GM12878 (cell line): ENCODE measurements around the gene RBMS3. TPM values are rescaled to one million over a fixed set of nuclear protein-coding genes. Genes with fewer than 3 reads are reported as not detected.

Experiments used
- ATAC-seq: fragments of 200-7000 bp; cut with Tn5 transposase; 3 replicates; pipeline ENCODE4 v1.9.1; 2020; ENCODE audit warnings: mild to moderate bottlenecking, moderate library complexity
- BruUV-seq: library from RNA; stranded (reverse); fragments of 400-500 nt; replicated peaks from 2 replicates; lab custom pipeline; 2021; lab: Mats Ljungman, UMichigan
- CTCF ChIA-PET: fragments of 300-600 bp; sonication (Branson Sonifier 250); formaldehyde crosslinking; extraction: SDS; loops from one replicate; lab custom pipeline; 2021; ENCODE audit warnings: inconsistent platforms; lab: Yijun Ruan, JAX
- POLR2A ChIA-PET: fragments of 350-600 bp; formaldehyde crosslinking; extraction: SDS; loops from one replicate; lab custom pipeline; 2021; ENCODE audit warnings: inconsistent platforms; lab: Charles Lee
- RAD21 ChIA-PET: fragments of 300-600 bp; sonication (Branson Sonifier 250); formaldehyde crosslinking; loops from one replicate; lab custom pipeline; 2023; ENCODE audit warnings: antibody characterized with exemption; ENCODE audit not compliant: unreplicated experiment; lab: Charles Lee
- SMC1A ChIA-PET: fragments of 300-600 bp; sonication (Branson Sonifier 250); formaldehyde crosslinking; loops from one replicate; lab custom pipeline; 2023; ENCODE audit not compliant: unreplicated experiment, uncharacterized antibody; lab: Charles Lee
- DNase-seq: peaks from one replicate; pipeline ENCODE4 v3.0.0-alpha.2; 2011; ENCODE audit warnings: low read depth, low spot score
- FAIRE-seq: peaks from 3 replicates; lab custom pipeline; 2011; peaks lifted over from hg19 to GRCh38; lab: Jason Lieb, UNC
- H2AFZ ChIP-seq: 2 replicates; pipeline ENCODE4 v1.6.0; 2011; ENCODE audit warnings: low read depth, low read length, control low read depth; ENCODE audit not compliant: control insufficient read depth
- H3K27ac ChIP-seq: 2 replicates; pipeline ENCODE4 v1.5.1; 2011; ENCODE audit warnings: control low read depth; ENCODE audit not compliant: control insufficient read depth, insufficient read depth
- H3K27me3 ChIP-seq, 2 experiments: replicated peaks in 1 of 2; 2 replicates each; pipeline versions ENCODE4 v1.6.0 to v1.6.1; 2011; ENCODE audit warnings: low read length in 1 of 2; ENCODE audit not compliant: control insufficient read depth in 2 of 2, insufficient read depth in 2 of 2
- H3K36me3 ChIP-seq, 2 experiments: 2 replicates each; pipeline ENCODE4 v1.5.1; 2011; ENCODE audit warnings: low read length in 1 of 2; ENCODE audit not compliant: control insufficient read depth in 2 of 2, insufficient read depth in 2 of 2
- H3K4me1 ChIP-seq: 2 replicates; pipeline ENCODE4 v1.6.1; 2011; ENCODE audit warnings: mild to moderate bottlenecking, low read length, moderate library complexity, mixed read lengths; ENCODE audit not compliant: control insufficient read depth, insufficient read depth
- H3K4me2 ChIP-seq: 2 replicates; pipeline ENCODE4 v1.6.0; 2011; ENCODE audit warnings: control low read depth; ENCODE audit not compliant: control insufficient read depth, insufficient read depth
- H3K4me3 ChIP-seq: fragments of 200-600 bp; sonication (generic); 2 replicates; pipeline ENCODE4 v1.5.1; 2016
- H3K79me2 ChIP-seq: 2 replicates; pipeline ENCODE4 v1.6.0; 2011; ENCODE audit warnings: low read length; ENCODE audit not compliant: control insufficient read depth, insufficient read depth
- H3K9ac ChIP-seq: 2 replicates; pipeline ENCODE4 v1.8.0; 2011; ENCODE audit warnings: low read length, control low read depth, mixed read lengths; ENCODE audit not compliant: control insufficient read depth, insufficient read depth
- H3K9me3 ChIP-seq: replicated peaks from 3 replicates; pipeline ENCODE4 v1.5.1; 2011; ENCODE audit warnings: mild to moderate bottlenecking, low read length; ENCODE audit not compliant: control insufficient read depth, insufficient read depth
- H4K20me1 ChIP-seq: 2 replicates; pipeline ENCODE4 v1.6.0; 2011; ENCODE audit not compliant: control insufficient read depth, insufficient read depth
- CBFB ChIP-seq: IDR thresholded peaks from 2 replicates; pipeline ENCODE4 v1.6.1; 2016; ENCODE audit warnings: antibody characterized with exemption, low read depth
- CBX5 ChIP-seq: sonication (generic); IDR thresholded peaks from 2 replicates; pipeline ENCODE4 v1.6.1; 2016; ENCODE audit warnings: low read depth, moderate library complexity, mild to moderate bottlenecking, inconsistent platforms
- CHD1 ChIP-seq: IDR thresholded peaks from 2 replicates; pipeline ENCODE4 v1.6.1; 2012; ENCODE audit warnings: low read depth, low read length, improper control_type of control experiment
- EP300 ChIP-seq, 2 experiments: fragments of 150-350 bp in 1 of 2; IDR thresholded peaks; 2 replicates each; pipeline ENCODE4 v1.6.1; 2011 to 2012; ENCODE audit warnings: low read depth in 2 of 2, low read length in 2 of 2, borderline replicate concordance in 1 of 2, improper control_type of control experiment in 1 of 2, inconsistent platforms in 1 of 2; ENCODE audit not compliant: control insufficient read depth in 1 of 2
- FOXK2 ChIP-seq: fragments of 450-650 bp; IDR thresholded peaks from 2 replicates; pipeline ENCODE4 v1.6.1; 2017; ENCODE audit warnings: mild to moderate bottlenecking, moderate library complexity
- GABPA ChIP-seq: IDR thresholded peaks from 2 replicates; pipeline ENCODE4 v1.6.1; 2014; ENCODE audit warnings: antibody characterized with exemption, low read depth, mild to moderate bottlenecking, inconsistent platforms
- HDAC6 ChIP-seq: fragments of 200-600 bp; sonication (generic); IDR thresholded peaks from one replicate; pipeline ENCODE4 v1.8.0; 2017; ENCODE audit warnings: antibody characterized with exemption; ENCODE audit not compliant: unreplicated experiment
- JUNB ChIP-seq: IDR thresholded peaks from 2 replicates; pipeline ENCODE4 v1.6.1; 2016; ENCODE audit warnings: antibody characterized with exemption, mild to moderate bottlenecking
- JUND ChIP-seq: IDR thresholded peaks from 2 replicates; pipeline ENCODE4 v1.6.1; 2012; ENCODE audit warnings: low read depth, mild to moderate bottlenecking, low read length, improper control_type of control experiment, moderate library complexity
- KDM1A ChIP-seq: fragments of 200-600 bp; sonication (generic); IDR thresholded peaks from 2 replicates; pipeline ENCODE4 v1.6.1; 2016; ENCODE audit warnings: borderline replicate concordance
- KLF5 ChIP-seq: fragments of 450-650 bp; IDR thresholded peaks from 2 replicates; pipeline ENCODE4 v1.6.1; 2014; ENCODE audit warnings: mild to moderate bottlenecking; ENCODE audit not compliant: partially characterized antibody
- MTA3 ChIP-seq: IDR thresholded peaks from 2 replicates; pipeline ENCODE4 v1.6.1; 2012; ENCODE audit warnings: low read length, inconsistent platforms, borderline replicate concordance
- NBN ChIP-seq: fragments of 450-650 bp; IDR thresholded peaks from 2 replicates; pipeline ENCODE4 v1.6.1; 2016
- NFXL1 ChIP-seq: fragments of 450-650 bp; IDR thresholded peaks from 2 replicates; pipeline ENCODE4 v1.6.1; 2017; ENCODE audit warnings: antibody characterized with exemption, mild to moderate bottlenecking, borderline replicate concordance
- POU2F2 ChIP-seq: IDR thresholded peaks from 3 replicates; pipeline ENCODE4 v1.6.1; 2011; ENCODE audit warnings: low read depth, mild to moderate bottlenecking, low read length, borderline replicate concordance
- SIX5 ChIP-seq: IDR thresholded peaks from 2 replicates; pipeline ENCODE4 v1.6.1; 2011; ENCODE audit warnings: mild to moderate bottlenecking, low read depth, low read length, moderate library complexity; ENCODE audit not compliant: severe bottlenecking
- SMC3 ChIP-seq: IDR thresholded peaks from 2 replicates; pipeline ENCODE4 v1.6.1; 2011; ENCODE audit warnings: low read length, improper control_type of control experiment, borderline replicate concordance
- USF1 ChIP-seq: IDR thresholded peaks from 2 replicates; pipeline ENCODE4 v1.6.1; 2011; ENCODE audit warnings: borderline replicate concordance, low read depth, mild to moderate bottlenecking, moderate library complexity, mixed read lengths, low read length; ENCODE audit not compliant: insufficient read depth; ENCODE audit errors: extremely low read length
- ZNF274 ChIP-seq: IDR thresholded peaks from one replicate; pipeline ENCODE4 v1.8.0; 2011; ENCODE audit not compliant: insufficient read length, insufficient read depth
- ZNF622 ChIP-seq: fragments of 450-650 bp; IDR thresholded peaks from 2 replicates; pipeline ENCODE4 v1.6.1; 2017; ENCODE audit warnings: mild to moderate bottlenecking, inconsistent platforms
- whole genome bisulfite sequencing: methylation state at CpG from one replicate; pipeline ENCODE4 v1.1.6; 2016; ENCODE audit warnings: low lambda C conversion rate; ENCODE audit not compliant: insufficient replicate concordance, insufficient coverage; ENCODE audit errors: missing lambda C conversion rate; 5-methylcytosine and 5-hydroxymethylcytosine counted together
- in situ Hi-C: fragments of 300-500 bp; cut with MboI; formaldehyde crosslinking; loops from 9 replicates; pipeline ENCODE4 v1.14.3; 2018; ENCODE audit warnings: mixed read lengths
- intact Hi-C: fragments of 100-400 bp; cut with micrococcal nuclease; formaldehyde crosslinking; loops from one replicate; pipeline ENCODE4 v1.14.2; 2022; ENCODE audit not compliant: unreplicated experiment
- polyA plus RNA-seq, 11 experiments: library from polyadenylated mRNA; depleted of rRNA in 4 of 11; unstranded in 6 of 11; stranded (reverse) in 5 of 11; fragments of >200 nt; fragmentation: Nextera tagmentation in 4 of 11; fragmentation: Illumina TruSeq in 1 of 11; extraction: Ambion mirVana in 4 of 11; extraction: Trizol in 1 of 11; gene quantifications; 1 replicate in 1 of 11; 2 replicates in 10 of 11; pipeline versions ENCODE4 v1.2.1 to v1.2.3, GENCODE V29; 2011 to 2016; ENCODE audit warnings: inconsistent platforms in 2 of 11, missing spikeins in 2 of 11, low read depth in 1 of 11
- total RNA-seq, 4 experiments: library from RNA; depleted of rRNA in 3 of 4; stranded (reverse); fragments of >200 nt in 3 of 4; fragmentation: Illumina TruSeq in 1 of 4; extraction: Trizol in 1 of 4; gene quantifications; 2 replicates each; pipeline versions ENCODE4 v1.2.1 to v1.2.3, GENCODE V29; 2013 to 2021
- TF ChIP-seq, protein P1 (sequence below): fragments of 450-650 bp; formaldehyde crosslinking; IDR thresholded peaks from 2 replicates; pipeline ENCODE4 v1.5.0; 2022; ENCODE audit warnings: mild to moderate bottlenecking, missing genetic modification characterization

RBMS3 gene
- total and polyA plus RNA-seq, 10 of the 15 experiments (the other 5 are each of a cell fraction or from before 2014, with no cell fraction given): 0.79 to 4.7 (median 3.1) TPM

- TF ChIP-seq, protein P1, sequence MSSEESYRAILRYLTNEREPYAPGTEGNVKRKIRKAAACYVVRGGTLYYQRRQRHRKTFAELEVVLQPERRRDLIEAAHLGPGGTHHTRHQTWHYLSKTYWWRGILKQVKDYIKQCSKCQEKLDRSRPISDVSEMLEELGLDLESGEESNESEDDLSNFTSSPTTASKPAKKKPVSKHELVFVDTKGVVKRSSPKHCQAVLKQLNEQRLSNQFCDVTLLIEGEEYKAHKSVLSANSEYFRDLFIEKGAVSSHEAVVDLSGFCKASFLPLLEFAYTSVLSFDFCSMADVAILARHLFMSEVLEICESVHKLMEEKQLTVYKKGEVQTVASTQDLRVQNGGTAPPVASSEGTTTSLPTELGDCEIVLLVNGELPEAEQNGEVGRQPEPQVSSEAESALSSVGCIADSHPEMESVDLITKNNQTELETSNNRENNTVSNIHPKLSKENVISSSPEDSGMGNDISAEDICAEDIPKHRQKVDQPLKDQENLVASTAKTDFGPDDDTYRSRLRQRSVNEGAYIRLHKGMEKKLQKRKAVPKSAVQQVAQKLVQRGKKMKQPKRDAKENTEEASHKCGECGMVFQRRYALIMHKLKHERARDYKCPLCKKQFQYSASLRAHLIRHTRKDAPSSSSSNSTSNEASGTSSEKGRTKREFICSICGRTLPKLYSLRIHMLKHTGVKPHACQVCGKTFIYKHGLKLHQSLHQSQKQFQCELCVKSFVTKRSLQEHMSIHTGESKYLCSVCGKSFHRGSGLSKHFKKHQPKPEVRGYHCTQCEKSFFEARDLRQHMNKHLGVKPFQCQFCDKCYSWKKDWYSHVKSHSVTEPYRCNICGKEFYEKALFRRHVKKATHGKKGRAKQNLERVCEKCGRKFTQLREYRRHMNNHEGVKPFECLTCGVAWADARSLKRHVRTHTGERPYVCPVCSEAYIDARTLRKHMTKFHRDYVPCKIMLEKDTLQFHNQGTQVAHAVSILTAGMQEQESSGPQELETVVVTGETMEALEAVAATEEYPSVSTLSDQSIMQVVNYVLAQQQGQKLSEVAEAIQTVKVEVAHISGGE (CRISPR knock-in tag): no peak
- TF ChIP-seq CBFB (no peak), KLF5 (no peak), NFXL1 (no peak)
Observed at GRCh38 chr3:29475854-29476253, 195.0 kb downstream of the RBMS3 start (continued).

- Histone ChIP-seq H3K79me2 (no peaks in the 10 kb centered on the region), H3K4me2 (no peak overlapping the region), H3K9me3 (no peaks in the 10 kb centered on the region), H3K27me3 (no peaks in the 10 kb centered on the region), H3K4me3 (no peak overlapping the region), H3K36me3 (no peaks in the 10 kb centered on the region), H3K9ac (no peak overlapping the region), H3K27ac (no peak overlapping the region), H3K4me1 (no peaks in the 10 kb centered on the region), H4K20me1 (no peaks in the 10 kb centered on the region), H2AFZ (no peak overlapping the region)
- DNase-seq: no peak
- in situ Hi-C loops (no loop called here), intact Hi-C loops (no loop called here)
- ChIA-PET SMC1A (interaction anchor here (2.0 kb wide), 1 partner anchor 11 kb away, joined by 5 read pairs; no protein-coding TSS in a partner anchor), CTCF (interaction anchor here (0.8 kb wide), 1 partner anchor 10 kb away, joined by 3 read pairs; no protein-coding TSS in a partner anchor), POLR2A (no interaction called here)
- ATAC-seq: no peak
- BruUV-seq: no TSS peak
- 27% methylated on average over 3 of the region's 3 CpGs for WGBS
- no peak for TF ChIP-seq SIX5
- TF ChIP-seq HDAC6: no peak
- no peak for TF ChIP-seq JUNB
- TF ChIP-seq FOXK2: no peak
- no peak for TF ChIP-seq JUND
- no peak for TF ChIP-seq GABPA
- no peak for TF ChIP-seq ZNF622
- TF ChIP-seq CHD1: no peak
- TF ChIP-seq EP300 (IDR thresholded peaks at IDR 0.05; ENCODE audit: borderline replicate concordance in 1 of 2, control insufficient read depth in 1 of 2, low read depth in 2 of 2, low read length in 2 of 2): no peak
- no peak for TF ChIP-seq KDM1A
- no peak for TF ChIP-seq POU2F2
- TF ChIP-seq NBN: no peak
- no peak for TF ChIP-seq USF1
- TF ChIP-seq ZNF274: no peak
- TF ChIP-seq MTA3: no peak
- no peak for TF ChIP-seq CBX5
- no peak for TF ChIP-seq SMC3
- TF ChIP-seq, all 136 proteins: peak for 0
- RAD21 ChIA-PET: interaction anchor here (0.7 kb wide), 1 partner anchor 62 kb away, joined by 3 read pairs; no protein-coding TSS in a partner anchor
- FAIRE-seq: no peak
Observed at GRCh38 chr3:29478611-29479010, 197.7 kb downstream of the RBMS3 start.
